OCI-LY3 (cell line): ENCODE measurements around the gene PLIN4.
A peak's percentile ranks its signal among the peaks of the same experiment; 100 is the strongest.
"Not testable (repeated sequence)": the region's sequence is repeated elsewhere in the genome, so short reads cannot be mapped to it uniquely, and the experiment has no call there.

Experiments
- H2AFZ ChIP-seq: fragments of 200-600, 300-600 bp; shearing (Covaris generic); 2 replicates; pipeline ENCODE4 v1.6.0; 2014; ENCODE audit warnings: antibody characterized with exemption, low read depth, low read length
- H3K27ac ChIP-seq: fragments of 200-600, 300-600 bp; sonication (generic); 2 replicates; pipeline ENCODE4 v1.5.1; 2014; ENCODE audit warnings: mild to moderate bottlenecking, low read length, moderate library complexity, mixed read lengths
- H3K27me3 ChIP-seq: fragments of 200-600, 300-600 bp; sonication (generic); 2 replicates; pipeline ENCODE4 v1.6.1; 2014; ENCODE audit warnings: low read depth, low read length, mixed read lengths
- H3K36me3 ChIP-seq: fragments of 200-600, 300-600 bp; sonication (generic); replicated peaks from 2 replicates; pipeline ENCODE3; 2014; ENCODE audit warnings: low read depth, low read length, mixed read lengths
- H3K4me1 ChIP-seq: fragments of 300-600, 200-600 bp; sonication (generic); 2 replicates; pipeline ENCODE4 v1.6.1; 2014; ENCODE audit warnings: low read length, mixed read lengths
- H3K4me2 ChIP-seq: fragments of 200-600, 300-600 bp; sonication (generic); 2 replicates; pipeline ENCODE4 v1.6.1; 2014; ENCODE audit warnings: low read length, mixed read lengths
- H3K4me3 ChIP-seq: fragments of 300-600, 200-600 bp; sonication (generic); 2 replicates; pipeline ENCODE4 v1.5.1; 2014; ENCODE audit warnings: antibody characterized with exemption, mild to moderate bottlenecking, low read length, moderate library complexity
- H3K79me2 ChIP-seq: fragments of 300-600, 200-600 bp; shearing (Covaris generic); 2 replicates; pipeline ENCODE4 v1.6.1; 2014; ENCODE audit warnings: mild to moderate bottlenecking, low read length, mixed read lengths
- H3K9ac ChIP-seq: fragments of 300-600, 200-600 bp; shearing (Covaris generic); 2 replicates; pipeline ENCODE4 v1.6.0; 2014; ENCODE audit warnings: mild to moderate bottlenecking, low read length, moderate library complexity
- H3K9me3 ChIP-seq: fragments of 200-600, 300-600 bp; shearing (Covaris generic); 2 replicates; pipeline ENCODE4 v1.6.1; 2014; ENCODE audit warnings: low read length, mixed read lengths; ENCODE audit not compliant: insufficient read depth
- H4K20me1 ChIP-seq: fragments of 200-600, 300-600 bp; sonication (generic); 2 replicates; pipeline ENCODE4 v1.6.1; 2016; ENCODE audit warnings: low read length, mixed read lengths; ENCODE audit not compliant: insufficient read depth
- CTCF ChIP-seq: fragments of 200-600, 300-600 bp; sonication (generic); IDR thresholded peaks from 2 replicates; pipeline ENCODE4 v1.5.1; 2014; ENCODE audit warnings: antibody characterized with exemption, low read length, low read depth
- EZH2phosphoT487 ChIP-seq: fragments of 200-600 bp; shearing (Covaris generic); IDR thresholded peaks from 2 replicates; pipeline ENCODE4 v1.6.1; 2018; ENCODE audit warnings: antibody characterized with exemption, mixed run types, low read depth

PLIN4 gene

DNA sequence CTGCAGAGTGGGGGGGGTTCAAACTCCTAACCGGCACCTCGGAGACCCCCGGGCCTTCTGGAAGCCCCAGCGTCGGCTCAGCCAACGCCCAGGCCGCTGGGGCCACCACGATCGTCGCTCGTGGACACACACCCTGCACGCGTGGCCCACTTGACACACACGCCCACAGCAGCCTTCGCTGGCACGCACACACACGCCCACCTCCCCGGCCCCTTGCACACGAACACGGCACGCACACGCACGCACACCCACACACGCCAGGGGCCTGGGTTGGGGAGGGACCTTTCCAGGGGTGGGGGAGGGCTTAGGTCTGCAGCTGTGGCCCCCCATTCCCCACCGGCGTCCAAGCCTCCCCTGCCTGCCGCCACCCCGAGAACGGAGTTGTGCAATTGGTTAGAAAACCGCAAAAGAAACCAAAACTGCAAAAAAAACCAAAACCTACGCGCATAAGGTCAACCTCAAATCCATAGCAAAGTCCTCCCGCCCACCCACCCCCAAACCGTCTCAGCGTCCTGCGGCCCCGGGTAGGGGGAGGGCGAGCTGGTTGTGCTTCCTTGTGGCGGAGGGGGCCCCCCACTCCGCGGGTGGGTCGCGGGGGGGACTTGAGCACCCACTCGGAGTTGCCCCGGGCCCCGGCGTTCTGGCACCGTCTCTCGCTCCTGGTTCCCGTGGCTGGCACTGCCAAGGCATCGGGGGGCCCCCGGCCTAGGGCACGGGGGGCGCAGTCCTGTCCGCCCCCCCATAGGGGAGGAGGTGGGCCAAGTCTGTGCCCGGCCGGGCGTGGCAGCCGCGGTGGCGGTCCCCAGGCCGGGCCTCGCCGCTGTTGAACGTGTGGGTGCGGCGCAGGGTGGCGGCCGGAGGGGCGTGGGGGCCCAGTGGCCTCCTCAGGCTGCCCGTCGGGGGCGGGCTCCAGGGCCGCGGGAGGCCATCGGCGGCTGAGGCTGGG, 24.9 kb upstream of the PLIN4 start:
- no peak overlapping the region for H3K4me3 ChIP-seq
- peaks cover 29% of the 10 kb centered on the region for H3K4me1 ChIP-seq
- no peak overlapping the region for H3K27ac ChIP-seq
- peaks cover 5% of the 10 kb centered on the region for H3K36me3 ChIP-seq
- H3K79me2 ChIP-seq: no peaks in the 10 kb centered on the region
- no peaks in the 10 kb centered on the region for H3K9me3 ChIP-seq
- no peak for TF ChIP-seq EZH2phosphoT487
- no peak for TF ChIP-seq CTCF
- no peaks in the 10 kb centered on the region for H4K20me1 ChIP-seq
- peak overlapping the region; percentile 51 for H3K4me2 ChIP-seq
- no peak overlapping the region for H3K9ac ChIP-seq
- H3K27me3 ChIP-seq: no peaks in the 10 kb centered on the region
- no peak overlapping the region for H2AFZ ChIP-seq

DNA sequence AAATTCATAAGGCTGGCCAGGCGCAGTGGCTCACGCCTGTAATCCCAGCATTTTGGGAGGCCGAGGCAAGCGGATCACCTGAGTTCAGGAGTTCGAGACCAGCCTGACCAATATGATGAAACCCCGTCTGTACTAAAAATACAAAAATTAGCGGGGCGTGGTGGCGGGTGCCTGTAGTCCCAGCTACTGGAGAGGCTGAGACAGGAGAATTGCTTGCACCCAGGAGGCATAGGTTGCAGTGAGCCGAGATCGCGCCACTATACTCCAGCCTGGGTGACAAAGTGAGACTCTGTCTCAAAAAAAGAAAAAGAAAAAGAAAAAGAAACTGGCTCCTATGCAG, 23.5 kb upstream of the PLIN4 start:
- not testable (repeated sequence) for H2AFZ ChIP-seq, H3K27ac ChIP-seq, H3K9ac ChIP-seq, H3K9me3 ChIP-seq, H3K36me3 ChIP-seq, H3K27me3 ChIP-seq, H3K4me2 ChIP-seq, H4K20me1 ChIP-seq, H3K4me3 ChIP-seq, H3K79me2 ChIP-seq
- H3K4me1 ChIP-seq: peaks cover 29% of the 10 kb centered on the region

DNA sequence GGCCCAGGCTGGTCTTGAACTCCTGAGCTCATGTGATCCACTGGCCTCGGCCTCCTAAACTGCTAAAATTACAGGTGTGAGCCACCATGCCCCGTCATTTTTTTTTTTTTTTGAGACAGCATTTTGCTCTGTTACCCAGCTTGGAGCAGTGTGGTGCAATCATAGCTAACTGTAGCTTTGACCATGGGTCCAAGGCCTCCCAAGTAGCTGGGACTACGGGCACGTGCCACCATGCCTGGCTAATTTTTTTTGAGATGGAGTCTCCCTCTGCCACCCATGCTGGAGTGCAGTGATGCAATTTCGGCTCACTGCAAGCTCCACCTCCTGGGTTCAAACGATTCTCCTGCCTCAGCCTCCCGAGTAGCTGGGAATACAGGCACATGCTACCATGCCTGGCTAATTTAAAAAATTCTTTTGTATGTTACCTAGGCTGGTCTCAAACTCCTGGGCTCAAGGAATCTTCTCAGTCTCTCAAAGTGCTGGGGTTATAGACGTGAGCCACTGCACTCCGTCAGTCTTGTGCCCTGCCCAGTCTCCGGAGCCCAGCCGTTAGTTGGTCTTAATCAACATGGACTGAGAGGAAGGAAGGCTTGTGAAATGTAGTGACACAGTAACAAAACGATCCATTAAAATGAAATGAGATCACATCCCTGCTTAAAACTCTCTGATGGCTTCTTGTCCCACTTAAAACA, 23.0 kb upstream of the PLIN4 start:
- Histone ChIP-seq H3K9me3 (no peaks in the 10 kb centered on the region), H3K27ac (no peak overlapping the region), H3K4me2 (no peak overlapping the region), H3K36me3 (no peaks in the 10 kb centered on the region), H4K20me1 (no peaks in the 10 kb centered on the region), H3K9ac (no peak overlapping the region), H3K79me2 (no peaks in the 10 kb centered on the region), H2AFZ (no peak overlapping the region), H3K27me3 (no peaks in the 10 kb centered on the region), H3K4me3 (no peak overlapping the region), H3K4me1 (peaks cover 29% of the 10 kb centered on the region)
- TF ChIP-seq EZH2phosphoT487: no peak
- no peak for TF ChIP-seq CTCF

DNA sequence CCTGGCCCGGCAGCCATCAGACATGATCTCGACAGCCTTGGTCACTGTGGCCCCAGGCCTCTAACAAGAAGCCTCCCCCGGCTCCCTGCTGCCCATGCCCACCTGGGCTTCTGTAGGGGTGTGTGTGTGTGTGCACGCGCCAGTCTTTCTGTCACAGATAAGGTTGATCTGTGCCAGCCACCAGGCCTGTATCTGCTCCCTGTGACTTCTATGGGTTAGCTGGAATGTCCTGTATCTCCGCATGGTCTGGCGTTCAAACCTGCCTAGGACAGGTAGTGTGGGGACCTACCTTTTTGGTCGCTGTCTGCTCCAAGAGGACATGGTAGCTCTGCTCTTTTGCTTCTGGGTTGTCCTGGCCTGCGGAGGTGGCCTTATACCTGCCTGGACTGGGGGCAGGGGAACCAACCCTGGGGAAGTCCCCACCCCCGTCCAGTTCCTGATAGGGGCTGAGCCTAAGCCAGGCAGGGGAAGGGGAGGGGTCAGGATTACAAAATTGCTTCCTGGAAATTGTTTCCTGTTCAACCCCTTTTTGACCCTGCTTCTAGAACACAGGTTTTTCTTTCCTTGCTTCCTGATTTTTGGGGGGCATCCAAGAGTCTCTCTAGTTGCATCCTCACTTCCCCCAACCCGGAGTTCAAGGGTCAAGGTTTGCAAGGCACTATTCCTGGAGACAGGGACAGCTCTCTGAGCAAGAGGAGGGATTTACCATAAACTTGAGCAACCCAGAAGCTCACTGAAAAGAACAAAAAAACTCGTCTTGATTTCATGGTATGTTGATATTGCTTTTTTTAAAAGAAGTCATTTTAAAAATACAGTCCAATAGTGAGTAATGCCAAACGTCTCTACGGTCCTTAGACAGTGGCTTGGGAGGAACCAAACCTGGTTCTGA, 21.7 kb upstream of the PLIN4 start, which contains the start of gene LRG1:
LRG1 (minus strand) TSS at position 344 of the 889 bp plus-strand sequence; CDS start at position 321, 23 bp downstream.
- Histone ChIP-seq H3K36me3 (no peaks in the 10 kb centered on the region), H4K20me1 (no peaks in the 10 kb centered on the region), H3K27me3 (no peaks in the 10 kb centered on the region), H3K4me1 (peaks cover 29% of the 10 kb centered on the region), H3K9ac (peak within 1 kb of the TSS; percentile 66), H3K4me3 (peak within 1 kb of the TSS; percentile 79), H3K4me2 (peak within 1 kb of the TSS; percentile 83), H3K79me2 (no peaks in the 10 kb centered on the region), H2AFZ (peak within 1 kb of the TSS; percentile 25; the same call in 1 of the 2 replicates), H3K9me3 (no peaks in the 10 kb centered on the region), H3K27ac (peak within 1 kb of the TSS; percentile 12)
- TF ChIP-seq EZH2phosphoT487 (no peak), CTCF (no peak)
